ENCODE data around the gene OTOR.

- TF ChIP-seq CTCF (conservative IDR thresholded peaks at IDR 0.05 in 1 of 2, IDR thresholded peaks at IDR 0.05 in 1 of 2; ENCODE audit: extremely low read depth in 1 of 2, insufficient read depth in 1 of 2, low read depth in 1 of 2, low read length in 2 of 2): no peak
- no peak for TF ChIP-seq EZH2 (IDR thresholded peaks at IDR 0.05; ENCODE audit: borderline replicate concordance, low read length)
Observed at GRCh38 chr20:16732506-16733152, 15.5 kb upstream of the OTOR start.
